ENCODE data around the gene SAMD10.
"Not testable (repeated sequence)": the region's sequence is repeated elsewhere in the genome, so short reads cannot be mapped to it uniquely, and the experiment has no call there.

SAMD10 gene

GRCh38 chr20:63964412-63964811 is 15.0 kb downstream of the SAMD10 start:
- Histone ChIP-seq H3K4me1 (ENCODE audit: control insufficient read depth, insufficient read depth, low read length) (peaks cover 2% of the 10 kb centered on the region), H3K4me3 (ENCODE audit: low read depth, low read length) (no peak overlapping the region), H3K27me3 (ENCODE audit: control insufficient read depth, insufficient read depth, low read length) (no peaks in the 10 kb centered on the region), H3K9ac (ENCODE audit: low read depth, low read length) (no peak overlapping the region), H3K36me3 (ENCODE audit: control insufficient read depth, insufficient read depth, low read length) (peaks cover 55% of the 10 kb centered on the region), H3K9me3 (ENCODE audit: control insufficient read depth, insufficient read depth, low read length) (no peaks in the 10 kb centered on the region)

- Histone ChIP-seq H3K4me3 (ENCODE audit: low read depth, low read length) (no peak overlapping the region), H3K4me1 (ENCODE audit: control insufficient read depth, insufficient read depth, low read length) (peaks cover 4% of the 10 kb centered on the region), H3K36me3 (ENCODE audit: control insufficient read depth, insufficient read depth, low read length) (peaks cover 58% of the 10 kb centered on the region), H3K27me3 (ENCODE audit: control insufficient read depth, insufficient read depth, low read length) (no peaks in the 10 kb centered on the region), H3K9me3 (ENCODE audit: control insufficient read depth, insufficient read depth, low read length) (no peaks in the 10 kb centered on the region), H3K9ac (ENCODE audit: low read depth, low read length) (no peak overlapping the region)
Measured at GRCh38 chr20:63963784-63964301, 15.6 kb downstream of the SAMD10 start.

DNA sequence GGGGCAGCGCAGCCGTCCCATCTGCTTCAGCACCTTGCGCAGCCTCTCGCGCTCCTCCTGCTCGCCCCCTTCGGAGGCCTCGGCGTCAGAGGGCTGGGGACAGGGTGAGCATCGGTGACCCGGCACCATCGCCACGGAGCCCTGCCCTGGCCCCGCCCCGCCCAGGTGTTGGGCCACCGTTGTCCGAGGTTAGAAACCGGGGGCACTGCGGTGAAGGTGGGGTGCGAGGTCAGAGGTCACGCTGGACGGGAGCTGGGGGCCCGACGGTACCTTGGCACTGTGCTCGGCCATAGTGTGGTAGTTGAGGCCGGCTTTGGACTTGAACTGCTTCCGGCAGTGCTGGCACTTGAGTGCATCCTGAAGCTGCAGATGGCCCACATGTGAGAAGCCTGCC is 16.1 kb downstream of the SAMD10 start:
- Histone ChIP-seq H3K9ac (ENCODE audit: low read depth, low read length) (no peak overlapping the region), H3K9me3 (ENCODE audit: control insufficient read depth, insufficient read depth, low read length) (no peaks in the 10 kb centered on the region), H3K27me3 (ENCODE audit: control insufficient read depth, insufficient read depth, low read length) (no peaks in the 10 kb centered on the region), H3K4me3 (ENCODE audit: low read depth, low read length) (no peak overlapping the region), H3K36me3 (ENCODE audit: control insufficient read depth, insufficient read depth, low read length) (peaks cover 58% of the 10 kb centered on the region), H3K4me1 (ENCODE audit: control insufficient read depth, insufficient read depth, low read length) (peaks cover 9% of the 10 kb centered on the region)

DNA sequence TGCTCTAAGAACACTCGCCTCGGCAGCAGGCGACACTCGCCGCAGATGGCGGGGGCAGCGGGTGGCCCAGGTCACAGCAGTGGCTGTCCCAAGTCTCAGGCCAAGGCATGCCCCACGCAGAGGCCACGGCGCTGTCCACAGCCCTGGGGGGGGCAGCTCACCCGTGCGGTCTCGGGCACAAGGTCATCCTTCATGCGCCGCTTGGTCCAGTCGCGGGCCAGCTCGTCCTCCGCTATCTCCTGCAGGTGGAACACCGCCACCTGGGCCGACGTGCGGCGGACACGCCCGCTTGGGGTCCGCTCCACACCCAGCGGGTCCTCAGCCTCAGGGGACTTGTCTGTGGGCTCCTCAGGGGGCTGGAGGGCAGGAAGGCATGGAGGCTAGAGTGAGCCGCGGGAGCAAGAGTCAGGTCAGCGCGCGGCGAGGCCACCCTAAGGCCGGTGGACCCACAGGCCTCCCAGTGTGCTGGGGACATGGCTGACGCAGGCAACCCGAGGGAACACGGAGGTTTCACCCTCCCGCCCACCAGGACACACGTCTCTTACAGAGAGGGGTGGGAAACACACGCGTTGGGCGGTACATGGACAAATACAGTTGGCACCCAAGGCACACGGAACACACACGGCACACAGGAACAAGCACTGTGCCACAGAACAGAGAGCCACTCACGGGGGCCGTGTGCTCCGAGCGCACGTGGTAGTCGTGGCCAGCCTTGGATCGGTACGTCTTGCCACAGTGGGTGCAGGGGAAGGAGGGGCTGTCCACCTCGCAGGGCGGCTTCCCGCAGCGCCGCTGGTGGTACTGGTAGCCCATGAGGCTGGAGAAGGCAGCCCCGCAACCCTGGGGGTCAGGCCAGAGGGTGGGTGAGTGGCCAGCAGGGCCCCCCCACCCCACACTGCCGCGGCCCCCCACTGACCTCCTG is 16.8 kb downstream of the SAMD10 start:
- Histone ChIP-seq H3K4me3 (ENCODE audit: low read depth, low read length) (no peak overlapping the region), H3K27me3 (ENCODE audit: control insufficient read depth, insufficient read depth, low read length) (no peaks in the 10 kb centered on the region), H3K4me1 (ENCODE audit: control insufficient read depth, insufficient read depth, low read length) (peaks cover 9% of the 10 kb centered on the region), H3K9me3 (ENCODE audit: control insufficient read depth, insufficient read depth, low read length) (no peaks in the 10 kb centered on the region), H3K9ac (ENCODE audit: low read depth, low read length) (no peak overlapping the region), H3K36me3 (ENCODE audit: control insufficient read depth, insufficient read depth, low read length) (peaks cover 58% of the 10 kb centered on the region)

DNA sequence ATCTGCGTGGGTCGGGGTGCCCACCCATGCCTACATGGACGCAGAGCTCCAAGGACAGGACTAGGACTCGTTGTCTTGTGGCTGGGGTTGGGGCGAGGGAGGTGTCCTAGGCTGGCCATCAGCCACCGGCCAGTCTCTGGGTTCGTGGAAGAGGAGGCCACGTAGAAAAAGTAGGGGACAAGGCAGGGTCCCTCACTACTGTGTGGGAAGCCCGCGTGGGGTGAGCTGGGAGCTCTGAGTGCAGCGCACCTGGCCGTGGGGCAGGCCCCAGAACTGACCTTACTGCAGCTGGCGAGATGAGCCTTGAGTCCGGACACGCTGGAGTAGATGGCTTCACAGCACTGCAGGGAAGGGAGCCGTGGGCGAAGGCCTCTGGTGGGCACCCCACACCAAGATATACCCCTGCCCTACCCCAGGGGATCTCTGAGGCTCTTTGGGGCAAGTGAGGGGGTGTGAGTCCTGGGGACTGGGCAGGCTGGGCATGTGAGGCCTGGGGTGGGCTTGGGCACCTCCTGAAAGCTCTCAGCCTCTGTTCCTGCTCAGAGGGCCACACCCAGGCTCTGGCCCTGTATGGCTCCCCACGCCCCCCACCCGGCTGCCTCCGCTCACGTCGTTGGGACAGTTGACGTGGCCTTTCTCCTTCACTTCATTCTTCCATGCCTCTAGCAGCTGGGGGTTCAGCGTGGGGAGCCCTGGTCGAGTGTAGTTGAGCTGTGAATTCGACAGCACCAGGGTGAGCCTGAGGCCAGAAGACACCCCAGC is 17.6 kb downstream of the SAMD10 start:
- Histone ChIP-seq H3K36me3 (ENCODE audit: control insufficient read depth, insufficient read depth, low read length) (peaks cover 50% of the 10 kb centered on the region), H3K9ac (ENCODE audit: low read depth, low read length) (no peak overlapping the region), H3K4me1 (ENCODE audit: control insufficient read depth, insufficient read depth, low read length) (peaks cover 9% of the 10 kb centered on the region), H3K4me3 (ENCODE audit: low read depth, low read length) (no peak overlapping the region), H3K27me3 (ENCODE audit: control insufficient read depth, insufficient read depth, low read length) (no peaks in the 10 kb centered on the region), H3K9me3 (ENCODE audit: control insufficient read depth, insufficient read depth, low read length) (no peaks in the 10 kb centered on the region)

DNA sequence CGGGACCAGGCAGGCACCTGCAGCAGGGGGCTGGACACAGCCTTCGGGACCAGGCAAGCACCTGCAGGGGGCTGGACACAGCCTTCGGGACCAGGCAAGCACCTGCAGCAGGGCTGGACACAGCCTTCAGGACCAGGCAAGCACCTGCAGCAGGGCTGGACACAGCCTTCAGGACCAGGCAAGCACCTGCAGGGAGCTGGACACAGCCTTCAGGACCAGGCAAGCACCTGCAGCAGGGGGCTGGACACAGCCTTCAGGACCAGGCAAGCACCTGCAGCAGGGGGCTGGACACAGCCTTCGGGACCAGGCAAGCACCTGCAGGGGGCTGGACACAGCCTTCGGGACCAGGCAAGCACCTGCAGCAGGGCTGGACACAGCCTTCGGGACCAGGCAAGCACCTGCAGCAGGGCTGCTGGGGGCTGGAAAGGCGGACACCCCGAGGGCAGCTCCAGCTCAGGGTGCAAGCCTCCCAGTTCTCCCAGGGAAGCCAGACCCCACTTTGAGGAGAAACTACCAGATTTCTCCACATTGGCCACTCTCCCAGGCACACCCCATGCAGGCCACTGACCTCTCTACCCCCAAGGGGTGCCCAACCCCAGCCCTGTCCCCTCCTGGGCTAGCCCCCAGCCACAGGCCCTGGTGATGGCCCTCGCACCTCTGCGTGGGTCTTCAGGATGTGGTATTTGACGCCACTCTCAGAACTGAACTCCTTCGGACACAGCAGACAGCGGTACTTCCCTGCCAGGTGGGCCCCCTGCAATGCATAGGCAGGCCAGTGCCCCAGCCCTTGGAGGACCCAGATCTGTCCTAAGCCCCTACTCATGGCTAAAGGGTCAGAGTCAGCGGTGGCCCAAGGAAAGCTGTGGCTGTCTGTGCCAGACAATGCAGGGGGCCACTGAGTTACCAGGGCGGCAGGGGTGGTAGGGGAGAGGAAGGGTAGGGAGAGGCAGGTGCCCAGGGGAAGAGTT is 18.5 kb downstream of the SAMD10 start:
- H3K4me3 ChIP-seq (ENCODE audit: low read depth, low read length); H3K27me3 ChIP-seq (ENCODE audit: control insufficient read depth, insufficient read depth, low read length); H3K9me3 ChIP-seq (ENCODE audit: control insufficient read depth, insufficient read depth, low read length); H3K9ac ChIP-seq (ENCODE audit: low read depth, low read length); H3K4me1 ChIP-seq (ENCODE audit: control insufficient read depth, insufficient read depth, low read length): not testable (repeated sequence)
- peaks cover 42% of the 10 kb centered on the region for H3K36me3 ChIP-seq (ENCODE audit: control insufficient read depth, insufficient read depth, low read length)

GRCh38 chr20:63959699-63960075 is 19.8 kb downstream of the SAMD10 start:
- Histone ChIP-seq H3K9ac (ENCODE audit: low read depth, low read length) (peak overlapping the region; percentile 28), H3K4me1 (ENCODE audit: control insufficient read depth, insufficient read depth, low read length) (peaks cover 9% of the 10 kb centered on the region), H3K36me3 (ENCODE audit: control insufficient read depth, insufficient read depth, low read length) (peaks cover 43% of the 10 kb centered on the region), H3K9me3 (ENCODE audit: control insufficient read depth, insufficient read depth, low read length) (no peaks in the 10 kb centered on the region), H3K4me3 (ENCODE audit: low read depth, low read length) (no peak overlapping the region), H3K27me3 (ENCODE audit: control insufficient read depth, insufficient read depth, low read length) (no peaks in the 10 kb centered on the region)

GRCh38 chr20:63958964-63959698 is 20.3 kb downstream of the SAMD10 start:
- Histone ChIP-seq H3K9ac (ENCODE audit: low read depth, low read length) (peak overlapping the region; percentile 28), H3K4me1 (ENCODE audit: control insufficient read depth, insufficient read depth, low read length) (peaks cover 12% of the 10 kb centered on the region), H3K36me3 (ENCODE audit: control insufficient read depth, insufficient read depth, low read length) (peaks cover 40% of the 10 kb centered on the region), H3K4me3 (ENCODE audit: low read depth, low read length) (no peak overlapping the region), H3K9me3 (ENCODE audit: control insufficient read depth, insufficient read depth, low read length) (no peaks in the 10 kb centered on the region), H3K27me3 (ENCODE audit: control insufficient read depth, insufficient read depth, low read length) (no peaks in the 10 kb centered on the region)

- H3K36me3 ChIP-seq (ENCODE audit: control insufficient read depth, insufficient read depth, low read length) = peaks cover 34% of the 10 kb centered on the region
Measured at GRCh38 chr20:63958471-63958870, 21.0 kb downstream of the SAMD10 start.

DNA sequence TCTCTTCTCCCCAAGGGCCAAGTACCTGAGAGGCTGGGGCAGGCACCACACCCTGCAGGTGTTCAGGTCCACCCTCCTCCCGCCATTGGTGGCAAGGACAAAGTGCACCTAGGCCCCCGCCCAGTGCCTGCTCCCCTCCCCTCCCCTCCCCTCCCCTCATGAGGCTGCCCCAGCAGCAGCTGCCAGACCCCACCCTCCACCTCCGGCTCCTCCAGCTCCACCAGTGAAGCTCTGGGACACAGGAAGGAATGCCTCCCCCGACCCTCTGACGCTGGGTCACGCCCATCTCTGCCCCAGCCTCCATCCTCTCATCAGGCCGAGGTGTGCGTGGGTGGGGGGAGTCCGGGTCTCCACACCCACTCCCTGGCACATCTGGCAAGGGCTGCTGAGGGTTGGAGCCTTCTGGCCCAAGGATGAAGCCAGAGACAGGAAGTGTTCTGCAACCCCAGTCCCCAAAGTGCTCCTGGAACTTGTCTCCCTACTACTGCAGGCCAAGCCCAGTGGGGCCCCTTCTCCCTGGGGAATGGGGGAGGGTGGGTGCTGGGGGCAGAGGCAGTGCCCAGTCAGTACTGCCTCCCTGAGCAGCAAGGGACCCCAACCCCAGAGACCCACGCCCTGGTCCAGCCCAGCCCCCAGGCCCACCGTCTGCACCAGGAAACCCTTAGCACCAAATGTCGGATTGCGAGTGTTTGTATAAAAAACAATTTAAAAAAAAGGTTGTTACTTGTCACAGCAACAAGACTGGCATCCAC is 21.6 kb downstream of the SAMD10 start:
- H3K27me3 ChIP-seq (ENCODE audit: control insufficient read depth, insufficient read depth, low read length) = no peaks in the 10 kb centered on the region
- peak overlapping the region; percentile 64 for H3K4me3 ChIP-seq (ENCODE audit: low read depth, low read length)
- H3K36me3 ChIP-seq (ENCODE audit: control insufficient read depth, insufficient read depth, low read length) = peaks cover 28% of the 10 kb centered on the region
- no peaks in the 10 kb centered on the region for H3K9me3 ChIP-seq (ENCODE audit: control insufficient read depth, insufficient read depth, low read length)
- H3K9ac ChIP-seq (ENCODE audit: low read depth, low read length) = no peak overlapping the region
- H3K4me1 ChIP-seq (ENCODE audit: control insufficient read depth, insufficient read depth, low read length) = peaks cover 12% of the 10 kb centered on the region

More at GRCh38 chr20:63958471-63958870, 21.0 kb downstream of the SAMD10 start:
- Histone ChIP-seq H3K4me3 (ENCODE audit: low read depth, low read length) (no peak overlapping the region), H3K9me3 (ENCODE audit: control insufficient read depth, insufficient read depth, low read length) (no peaks in the 10 kb centered on the region), H3K27me3 (ENCODE audit: control insufficient read depth, insufficient read depth, low read length) (no peaks in the 10 kb centered on the region), H3K4me1 (ENCODE audit: control insufficient read depth, insufficient read depth, low read length) (peaks cover 12% of the 10 kb centered on the region), H3K9ac (ENCODE audit: low read depth, low read length) (no peak overlapping the region)
